ENCODE results near the gene DNAJC15.

Gene DNAJC15

GRCh38 chr13:43126420-43126819 is 103.0 kb downstream of the DNAJC15 start:
- Histone ChIP-seq H3K36me3 (replicated peaks in 1 of 2; ENCODE audit: control insufficient read depth in 2 of 2, insufficient read depth in 2 of 2, low read length in 2 of 2) (no peaks in the 10 kb centered on the region), H3K23ac (ENCODE audit: low read depth, low read length, poor library complexity) (no peak overlapping the region), H3K27ac (replicated peaks; ENCODE audit: low read length) (no peak overlapping the region), H3K18ac (ENCODE audit: low read length) (no peak overlapping the region), H2AFZ (ENCODE audit: low read length) (no peak overlapping the region), H3K4me1 (ENCODE audit: control insufficient read depth in 2 of 2, insufficient read depth in 1 of 2, low read depth in 1 of 2, low read length in 2 of 2) (peaks cover 14 to 19% of the 10 kb centered on the region in 2 donors), H2BK12ac (ENCODE audit: low read length) (no peak overlapping the region), H2BK15ac (ENCODE audit: low read length) (no peak overlapping the region), H3K79me1 (ENCODE audit: low read depth, low read length) (no peaks in the 10 kb centered on the region), H3K4me3 (ENCODE audit: low read length in 2 of 2) (no peak overlapping the region), H2BK120ac (ENCODE audit: low read depth, low read length) (no peak overlapping the region), H2BK5ac (ENCODE audit: low read length) (no peak overlapping the region), H3K9me3 (replicated peaks in 1 of 2; ENCODE audit: control insufficient read depth in 2 of 2, insufficient read depth in 1 of 2, low read depth in 1 of 2, low read length in 2 of 2) (peaks cover 0 to 2% of the 10 kb centered on the region in 2 donors), H3K9ac (ENCODE audit: low read depth, low read length, poor library complexity) (no peak overlapping the region), H3K27me3 (ENCODE audit: control insufficient read depth in 3 of 3, insufficient read depth in 3 of 3, low read depth in 1 of 3, low read length in 3 of 3) (no peaks in the 10 kb centered on the region), H4K91ac (ENCODE audit: low read depth, low read length, poor library complexity) (no peak overlapping the region), H4K8ac (ENCODE audit: low read depth, low read length) (no peak overlapping the region), H2AK5ac (ENCODE audit: low read depth, low read length) (no peak overlapping the region), H3K4me2 (ENCODE audit: insufficient read depth, low read length, poor library complexity, severe bottlenecking) (no peak overlapping the region), H3K14ac (ENCODE audit: low read length) (no peak overlapping the region), H3K4ac (ENCODE audit: low read length) (no peak overlapping the region)
- no CpG with 5 or more reads among the region's 4 CpGs for WGBS, 2 donors (ENCODE audit: extremely low coverage in 2 of 2, insufficient read length in 2 of 2, insufficient replicate concordance in 1 of 2)
- no peak for DNase-seq (ENCODE audit: low spot score)

- H3K14ac ChIP-seq (ENCODE audit: low read length) = no peak overlapping the region
- H3K9ac ChIP-seq (ENCODE audit: low read depth, low read length, poor library complexity) = no peak overlapping the region
- no peak overlapping the region for H2BK12ac ChIP-seq (ENCODE audit: low read length)
- no peak overlapping the region for H4K91ac ChIP-seq (ENCODE audit: low read depth, low read length, poor library complexity)
- DNase-seq (ENCODE audit: low spot score) = no peak
- no peak overlapping the region for H2BK120ac ChIP-seq (ENCODE audit: low read depth, low read length)
- no peak overlapping the region for H3K23ac ChIP-seq (ENCODE audit: low read depth, low read length, poor library complexity)
- no peak overlapping the region for H3K27ac ChIP-seq (replicated peaks; ENCODE audit: low read length)
- H3K9me3 ChIP-seq (replicated peaks in 1 of 2; ENCODE audit: control insufficient read depth in 2 of 2, insufficient read depth in 1 of 2, low read depth in 1 of 2, low read length in 2 of 2) = peaks cover 0 to 2% of the 10 kb centered on the region in 2 donors
- H3K36me3 ChIP-seq (replicated peaks in 1 of 2; ENCODE audit: control insufficient read depth in 2 of 2, insufficient read depth in 2 of 2, low read length in 2 of 2) = no peaks in the 10 kb centered on the region
- H3K4me1 ChIP-seq (ENCODE audit: control insufficient read depth in 2 of 2, insufficient read depth in 1 of 2, low read depth in 1 of 2, low read length in 2 of 2) = peaks cover 18 to 19% of the 10 kb centered on the region in 2 donors
- WGBS, 2 donors (ENCODE audit: extremely low coverage in 2 of 2, insufficient read length in 2 of 2, insufficient replicate concordance in 1 of 2) = no CpG with 5 or more reads among the region's 9 CpGs
- no peak overlapping the region for H4K8ac ChIP-seq (ENCODE audit: low read depth, low read length)
- H2AFZ ChIP-seq (ENCODE audit: low read length) = peak overlapping the region; percentile 76
- no peaks in the 10 kb centered on the region for H3K79me1 ChIP-seq (ENCODE audit: low read depth, low read length)
- no peak overlapping the region for H3K4ac ChIP-seq (ENCODE audit: low read length)
- H3K18ac ChIP-seq (ENCODE audit: low read length) = peak overlapping the region; percentile 55
- H2AK5ac ChIP-seq (ENCODE audit: low read depth, low read length) = no peak overlapping the region
- no peak overlapping the region for H2BK15ac ChIP-seq (ENCODE audit: low read length)
- H2BK5ac ChIP-seq (ENCODE audit: low read length) = no peak overlapping the region
- H3K27me3 ChIP-seq (ENCODE audit: control insufficient read depth in 3 of 3, insufficient read depth in 3 of 3, low read depth in 1 of 3, low read length in 3 of 3) = no peaks in the 10 kb centered on the region
- no peak overlapping the region for H3K4me3 ChIP-seq (ENCODE audit: low read length in 2 of 2)
- H3K4me2 ChIP-seq (ENCODE audit: insufficient read depth, low read length, poor library complexity, severe bottlenecking) = no peak overlapping the region
Measured at GRCh38 chr13:43127103-43127798, 103.9 kb downstream of the DNAJC15 start.

- Histone ChIP-seq H3K36me3 (replicated peaks in 1 of 2; ENCODE audit: control insufficient read depth in 2 of 2, insufficient read depth in 2 of 2, low read length in 2 of 2) (no peaks in the 10 kb centered on the region), H4K91ac (ENCODE audit: low read depth, low read length, poor library complexity) (no peak overlapping the region), H3K14ac (ENCODE audit: low read length) (no peak overlapping the region), H3K4me1 (ENCODE audit: control insufficient read depth in 2 of 2, insufficient read depth in 1 of 2, low read depth in 1 of 2, low read length in 2 of 2) (peaks cover 13 to 19% of the 10 kb centered on the region in 2 donors), H3K9me3 (replicated peaks in 1 of 2; ENCODE audit: control insufficient read depth in 2 of 2, insufficient read depth in 1 of 2, low read depth in 1 of 2, low read length in 2 of 2) (peaks cover 0 to 2% of the 10 kb centered on the region in 2 donors), H3K9ac (ENCODE audit: low read depth, low read length, poor library complexity) (no peak overlapping the region), H3K23ac (ENCODE audit: low read depth, low read length, poor library complexity) (no peak overlapping the region), H3K27ac (replicated peaks; ENCODE audit: low read length) (no peak overlapping the region), H2BK15ac (ENCODE audit: low read length) (no peak overlapping the region), H3K18ac (ENCODE audit: low read length) (no peak overlapping the region), H3K27me3 (ENCODE audit: control insufficient read depth in 3 of 3, insufficient read depth in 3 of 3, low read depth in 1 of 3, low read length in 3 of 3) (no peaks in the 10 kb centered on the region), H3K4ac (ENCODE audit: low read length) (no peak overlapping the region), H2BK120ac (ENCODE audit: low read depth, low read length) (no peak overlapping the region), H3K4me2 (ENCODE audit: insufficient read depth, low read length, poor library complexity, severe bottlenecking) (no peak overlapping the region), H3K4me3 (ENCODE audit: low read length in 2 of 2) (no peak overlapping the region), H2AFZ (ENCODE audit: low read length) (peak overlapping the region; percentile 76), H3K79me1 (ENCODE audit: low read depth, low read length) (no peaks in the 10 kb centered on the region), H4K8ac (ENCODE audit: low read depth, low read length) (no peak overlapping the region), H2BK5ac (ENCODE audit: low read length) (no peak overlapping the region), H2BK12ac (ENCODE audit: low read length) (no peak overlapping the region), H2AK5ac (ENCODE audit: low read depth, low read length) (no peak overlapping the region)
- no CpG with 5 or more reads among the region's 3 CpGs for WGBS, 2 donors (ENCODE audit: extremely low coverage in 2 of 2, insufficient read length in 2 of 2, insufficient replicate concordance in 1 of 2)
- DNase-seq (ENCODE audit: low spot score) = no peak
Measured at GRCh38 chr13:43127827-43128226, 104.4 kb downstream of the DNAJC15 start.

GRCh38 chr13:43128504-43128961 is 105.1 kb downstream of the DNAJC15 start:
- Histone ChIP-seq H2BK5ac (ENCODE audit: low read length) (no peak overlapping the region), H3K36me3 (replicated peaks in 1 of 2; ENCODE audit: control insufficient read depth in 2 of 2, insufficient read depth in 2 of 2, low read length in 2 of 2) (no peaks in the 10 kb centered on the region)
- no CpG with 5 or more reads among the region's 21 CpGs for WGBS, 2 donors (ENCODE audit: extremely low coverage in 2 of 2, insufficient read length in 2 of 2, insufficient replicate concordance in 1 of 2)

More at GRCh38 chr13:43128504-43128961, 105.1 kb downstream of the DNAJC15 start:
- peaks cover 16 to 19% of the 10 kb centered on the region in 2 donors for H3K4me1 ChIP-seq (ENCODE audit: control insufficient read depth in 2 of 2, insufficient read depth in 1 of 2, low read depth in 1 of 2, low read length in 2 of 2)
- no peak overlapping the region for H2BK12ac ChIP-seq (ENCODE audit: low read length)
- no peak overlapping the region for H2AK5ac ChIP-seq (ENCODE audit: low read depth, low read length)
- H3K9ac ChIP-seq (ENCODE audit: low read depth, low read length, poor library complexity) = no peak overlapping the region
- peaks cover 0 to 2% of the 10 kb centered on the region in 2 donors for H3K9me3 ChIP-seq (replicated peaks in 1 of 2; ENCODE audit: control insufficient read depth in 2 of 2, insufficient read depth in 1 of 2, low read depth in 1 of 2, low read length in 2 of 2)
- no peaks in the 10 kb centered on the region for H3K79me1 ChIP-seq (ENCODE audit: low read depth, low read length)
- no peak overlapping the region for H3K4me3 ChIP-seq (ENCODE audit: low read length in 2 of 2)
- H3K23ac ChIP-seq (ENCODE audit: low read depth, low read length, poor library complexity) = no peak overlapping the region
- H3K4me2 ChIP-seq (ENCODE audit: insufficient read depth, low read length, poor library complexity, severe bottlenecking) = no peak overlapping the region
- no peak overlapping the region for H4K8ac ChIP-seq (ENCODE audit: low read depth, low read length)
- peak overlapping the region; percentile 77 for H3K18ac ChIP-seq (ENCODE audit: low read length)
- no peak overlapping the region for H3K27ac ChIP-seq (replicated peaks; ENCODE audit: low read length)
- no peak overlapping the region for H4K91ac ChIP-seq (ENCODE audit: low read depth, low read length, poor library complexity)
- no peak overlapping the region for H2BK15ac ChIP-seq (ENCODE audit: low read length)
- no peak for DNase-seq (ENCODE audit: low spot score)
- H3K27me3 ChIP-seq (ENCODE audit: control insufficient read depth in 3 of 3, insufficient read depth in 3 of 3, low read depth in 1 of 3, low read length in 3 of 3) = no peaks in the 10 kb centered on the region
- H3K4ac ChIP-seq (ENCODE audit: low read length) = no peak overlapping the region
- no peak overlapping the region for H2BK120ac ChIP-seq (ENCODE audit: low read depth, low read length)
- peak overlapping the region; percentile 34 for H2AFZ ChIP-seq (ENCODE audit: low read length)
- no peak overlapping the region for H3K14ac ChIP-seq (ENCODE audit: low read length)

All from neuronal stem cell (in vitro differentiated cells).